ENCODE results near the gene SERPINF2.
A peak's percentile ranks its signal among the peaks of the same experiment; 100 is the strongest.
"Not testable (repeated sequence)": the region's sequence is repeated elsewhere in the genome, so short reads cannot be mapped to it uniquely, and the experiment has no call there.

Gene SERPINF2

DNA sequence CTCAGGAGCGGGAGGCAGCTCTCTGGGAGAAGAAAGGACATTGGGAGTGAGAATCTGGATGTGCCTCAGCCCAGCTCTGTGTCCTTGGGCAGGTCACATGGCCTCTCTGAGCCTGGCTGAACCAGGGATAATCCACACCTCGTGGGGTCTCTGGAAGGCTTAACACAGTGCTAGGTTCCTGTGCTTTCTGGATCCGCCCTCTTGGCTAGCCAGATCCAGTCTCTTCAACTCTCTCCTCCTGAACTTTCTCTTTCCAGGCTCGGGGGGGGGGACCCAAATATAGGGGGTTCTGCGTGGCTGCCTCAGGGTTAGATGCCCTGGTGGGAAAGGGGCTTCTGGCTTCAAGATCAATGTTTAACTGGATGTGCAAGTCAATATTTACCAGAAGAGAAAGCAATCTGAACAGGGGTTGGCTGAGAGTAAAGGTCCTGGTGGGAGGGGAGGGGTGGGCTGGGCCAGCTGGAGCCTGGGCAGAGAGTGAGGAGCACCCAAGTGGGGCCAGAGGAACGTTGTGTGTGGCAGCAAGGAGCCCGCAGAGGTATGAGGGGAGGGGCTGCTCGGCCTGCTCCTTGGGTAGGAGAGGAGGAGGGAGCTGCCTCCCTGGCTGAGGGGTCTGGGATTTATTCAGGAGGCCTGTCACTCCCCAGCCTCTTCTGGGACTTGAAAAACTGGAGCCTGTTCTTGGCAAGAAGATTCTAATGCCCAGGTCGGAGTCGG lies at the start of gene SERPINF2:
Gene SERPINF2 (plus strand): TSS at position 501 of the 717 bp plus-strand sequence. CDS start 2,125 bp downstream, outside the sequence.
- DNase-seq, result no peak

DNA sequence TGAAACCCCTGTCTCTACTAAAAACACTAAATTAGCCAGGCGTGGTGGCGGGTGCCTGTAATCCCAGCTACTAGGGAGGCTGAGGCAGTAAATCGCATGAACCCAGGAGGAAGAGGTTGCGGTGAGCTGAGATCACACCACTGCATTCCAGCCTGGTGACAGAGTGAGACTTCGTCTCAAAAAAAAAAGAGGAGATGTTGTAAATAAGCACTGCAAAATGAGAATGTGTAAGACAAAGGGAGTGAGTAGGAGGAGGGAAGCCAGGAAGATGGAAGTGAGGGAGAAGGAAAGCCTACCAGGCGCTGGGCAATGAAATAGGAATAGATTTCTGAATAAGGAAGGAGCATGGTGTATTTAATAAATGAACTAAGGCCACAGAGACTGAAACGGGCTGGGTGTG lies 49.3 kb upstream of the SERPINF2 start:
- no peak for DNase-seq

GRCh38 chr17:1695365-1695764 lies 47.3 kb upstream of the SERPINF2 start:
- no peak for DNase-seq

DNA sequence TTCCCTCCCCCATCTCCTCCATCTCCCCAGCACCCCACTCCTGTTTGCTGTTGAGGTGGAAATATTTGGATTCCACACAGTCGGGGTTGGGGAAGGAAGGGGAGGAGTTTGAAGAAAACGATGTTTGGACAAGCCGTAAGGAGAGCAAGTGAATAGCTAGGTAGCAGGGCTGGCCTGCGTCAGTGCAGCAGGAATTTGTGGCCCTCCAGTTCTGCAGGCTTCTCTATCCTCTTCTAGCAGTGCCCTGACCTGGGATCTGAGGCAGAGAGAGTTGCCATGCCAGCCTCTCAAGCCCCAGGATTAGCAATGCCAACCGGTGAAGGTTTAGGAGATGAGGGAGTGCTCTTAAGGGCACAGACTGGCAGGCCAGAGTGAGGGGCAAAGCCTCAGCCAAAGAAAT lies 45.0 kb upstream of the SERPINF2 start:
- DNase-seq, result no peak

DNA sequence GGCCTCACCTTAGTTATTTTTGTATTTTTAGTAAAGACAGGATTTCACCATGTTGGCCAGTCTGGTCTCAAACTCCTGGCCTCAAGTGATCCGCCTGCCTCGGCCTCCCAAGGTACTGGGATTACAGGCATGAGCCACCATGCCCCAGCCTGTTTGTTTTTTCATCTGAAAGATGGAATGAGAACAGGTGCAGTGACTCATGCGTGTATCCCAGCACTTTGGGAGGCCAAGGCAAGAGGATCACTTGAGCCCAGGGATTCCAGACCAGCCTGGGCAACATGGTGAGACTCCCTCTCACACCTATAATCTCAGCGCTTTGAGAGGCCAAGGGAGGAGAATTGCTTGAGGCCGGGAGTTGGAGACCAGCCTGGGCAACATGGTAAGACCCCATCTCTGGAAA lies 42.8 kb upstream of the SERPINF2 start:
- DNase-seq, result not testable (repeated sequence)

GRCh38 chr17:1703063-1703462 lies 39.6 kb upstream of the SERPINF2 start:
- DNase-seq, result no peak

DNA sequence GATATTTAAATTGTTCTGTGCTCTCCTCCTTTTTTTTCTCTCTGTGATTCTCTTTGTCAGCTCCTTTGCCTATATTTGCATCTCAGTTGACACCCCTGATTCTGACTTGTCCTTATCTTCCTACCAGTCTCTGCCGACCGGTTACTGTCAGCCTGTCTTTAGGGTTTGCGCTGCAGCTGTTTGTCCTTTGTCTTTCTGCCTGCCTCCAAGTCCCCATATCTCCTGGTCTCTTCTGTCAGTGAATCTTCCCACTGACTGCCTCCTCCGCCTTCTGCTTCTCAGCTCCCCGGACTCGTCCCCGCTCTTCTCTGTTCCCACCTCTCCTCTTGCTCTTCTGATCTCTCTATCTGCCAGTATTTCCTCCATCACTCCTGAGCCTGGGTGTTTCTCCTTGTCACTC lies 37.7 kb upstream of the SERPINF2 start:
- DNase-seq, result no peak

DNA sequence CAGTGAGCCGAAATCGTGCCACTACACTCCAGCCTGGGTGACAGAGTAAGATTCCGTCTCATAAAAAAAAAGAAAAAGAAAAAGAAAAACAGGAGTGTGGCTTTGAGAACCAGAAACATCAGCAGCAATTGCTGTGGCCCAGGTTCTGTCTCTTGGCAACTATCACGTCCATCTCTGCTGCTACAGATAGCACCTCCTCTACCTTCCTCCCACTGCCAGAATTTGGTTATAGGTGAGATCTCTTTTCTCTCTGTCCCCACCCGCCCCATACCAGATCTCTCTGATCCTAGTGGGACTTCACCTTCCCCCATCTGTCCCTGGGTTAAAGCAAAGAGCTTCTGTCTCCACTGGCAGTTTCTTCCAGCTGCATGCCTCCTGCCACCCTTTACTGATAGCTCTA lies 35.6 kb upstream of the SERPINF2 start:
- no peak for DNase-seq

GRCh38 chr17:1708791-1709346 lies 33.8 kb upstream of the SERPINF2 start:
- not testable (repeated sequence) for DNase-seq

- no peak for DNase-seq
Observed at GRCh38 chr17:1709403-1709951, 33.2 kb upstream of the SERPINF2 start.

DNA sequence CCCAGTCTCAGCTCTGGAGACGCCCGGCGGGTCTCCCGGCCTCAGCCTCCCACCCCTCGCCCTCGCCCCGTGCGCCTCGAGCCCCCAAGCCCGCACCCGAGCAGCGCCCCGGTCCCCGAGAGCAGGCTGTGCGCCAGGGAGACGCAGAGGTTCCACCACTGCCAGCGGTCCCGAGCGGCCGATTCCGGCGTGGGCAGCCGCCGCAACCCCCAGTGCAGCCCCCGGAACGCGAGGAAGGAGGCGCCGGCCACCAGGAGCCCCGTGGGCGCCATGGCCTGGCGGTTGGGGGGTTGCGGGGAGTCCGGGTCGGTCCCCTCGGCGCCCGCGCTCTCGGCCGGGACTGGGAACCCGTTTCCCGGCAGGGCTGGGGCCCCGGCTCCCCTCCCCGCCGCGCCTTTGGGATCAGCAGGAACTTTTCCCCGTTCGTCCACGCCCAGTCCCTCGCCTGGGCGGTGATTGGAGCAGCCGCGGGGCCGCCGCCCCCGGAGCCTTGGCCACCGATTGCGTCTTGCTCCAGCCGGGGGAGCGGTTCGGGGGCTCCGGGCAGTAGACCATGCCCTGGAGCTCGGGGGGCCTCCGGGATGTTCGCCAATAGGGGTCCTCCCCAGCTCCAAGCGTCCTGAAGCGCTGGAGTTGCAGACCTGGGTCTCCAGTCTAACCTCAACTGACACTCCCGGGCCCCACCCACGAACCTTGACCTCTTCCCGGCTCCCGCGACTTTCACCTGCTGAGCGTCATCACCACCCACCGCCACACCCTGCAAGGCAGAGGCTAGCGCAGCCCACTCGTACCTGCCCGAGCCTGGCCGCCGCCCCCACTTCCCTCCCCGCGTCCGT lies 32.5 kb upstream of the SERPINF2 start, which contains the start of gene TLCD2:
Gene TLCD2 (minus strand): TSS at position 407 of the 836 bp plus-strand sequence. CDS start 135 bp downstream, at position 272.
- DNase-seq, result no peak

DNA sequence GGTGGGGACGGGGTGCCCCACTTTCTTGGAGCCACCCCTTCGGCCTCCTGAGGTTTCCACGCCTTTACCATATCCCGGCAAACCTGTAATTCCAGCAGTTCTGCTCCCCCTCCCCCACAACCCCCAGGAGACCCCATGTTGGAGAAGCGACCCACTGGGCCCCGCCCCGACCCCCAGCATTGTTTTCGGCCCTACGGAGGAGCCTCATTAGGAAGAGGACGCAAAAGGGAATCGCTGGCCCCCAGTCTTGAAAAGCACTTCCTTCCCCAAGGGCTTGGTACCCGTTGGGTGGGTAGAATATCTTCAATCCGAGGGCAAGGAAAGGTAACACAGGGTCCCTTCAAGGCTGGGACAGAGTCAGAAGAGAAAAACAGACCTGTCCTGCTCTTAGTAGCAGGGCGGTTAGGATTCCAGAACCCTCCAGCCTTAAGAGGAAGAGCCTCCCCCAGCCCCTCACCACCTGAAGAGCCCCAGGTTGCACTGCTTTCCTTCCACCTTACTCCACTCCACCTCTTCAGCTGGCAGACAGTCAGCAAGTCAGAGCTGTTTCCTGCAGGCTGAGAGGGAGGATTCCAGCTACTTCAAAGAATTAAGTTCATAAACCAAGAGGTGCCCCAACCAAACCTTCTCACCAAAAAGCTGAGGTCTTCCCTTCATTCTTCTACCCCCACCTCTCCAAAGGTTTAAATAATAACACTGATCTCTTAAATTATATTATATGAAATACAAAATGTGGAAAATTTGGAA lies 31.7 kb upstream of the SERPINF2 start:
- DNase-seq, result no peak

DNA sequence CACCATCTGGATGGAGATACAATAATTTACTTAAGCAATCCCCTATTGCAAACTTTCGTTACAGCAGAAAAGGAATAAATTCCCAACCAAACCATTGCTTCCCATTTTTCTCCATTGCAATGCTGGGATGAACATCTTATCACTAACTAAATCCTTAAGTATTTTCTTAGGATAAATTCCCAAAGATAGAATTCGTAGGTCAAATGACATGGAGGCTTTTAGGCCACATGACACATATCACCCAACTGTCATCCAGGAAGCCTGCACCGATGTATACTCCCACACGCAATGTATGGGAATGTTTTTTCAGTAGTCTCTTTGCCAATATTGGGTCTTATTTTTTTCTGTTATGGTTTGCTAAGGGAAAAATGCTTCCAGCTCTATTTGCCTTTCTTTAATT lies 30.9 kb upstream of the SERPINF2 start:
- no peak for DNase-seq

DNA sequence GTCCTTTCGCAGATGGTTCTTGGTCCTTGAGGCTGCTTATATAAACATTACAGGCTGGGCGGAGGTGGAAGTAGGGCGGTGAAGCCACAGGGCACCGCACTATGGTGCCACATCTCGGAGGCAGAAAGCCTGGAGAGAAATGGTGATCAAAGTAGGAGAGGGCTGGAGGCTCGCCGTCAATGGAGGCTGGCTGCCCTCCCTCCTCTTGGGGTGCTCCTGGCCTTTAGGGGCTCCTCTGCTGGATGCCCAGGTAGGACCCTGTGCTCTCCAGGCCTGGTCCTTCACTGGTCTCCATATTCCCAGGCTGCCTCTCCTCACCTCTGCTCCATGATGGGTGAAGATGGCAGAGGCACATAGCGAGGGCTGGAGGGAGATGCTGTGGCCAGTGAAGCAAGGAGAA lies 30.4 kb upstream of the SERPINF2 start:
- no peak for DNase-seq

DNA sequence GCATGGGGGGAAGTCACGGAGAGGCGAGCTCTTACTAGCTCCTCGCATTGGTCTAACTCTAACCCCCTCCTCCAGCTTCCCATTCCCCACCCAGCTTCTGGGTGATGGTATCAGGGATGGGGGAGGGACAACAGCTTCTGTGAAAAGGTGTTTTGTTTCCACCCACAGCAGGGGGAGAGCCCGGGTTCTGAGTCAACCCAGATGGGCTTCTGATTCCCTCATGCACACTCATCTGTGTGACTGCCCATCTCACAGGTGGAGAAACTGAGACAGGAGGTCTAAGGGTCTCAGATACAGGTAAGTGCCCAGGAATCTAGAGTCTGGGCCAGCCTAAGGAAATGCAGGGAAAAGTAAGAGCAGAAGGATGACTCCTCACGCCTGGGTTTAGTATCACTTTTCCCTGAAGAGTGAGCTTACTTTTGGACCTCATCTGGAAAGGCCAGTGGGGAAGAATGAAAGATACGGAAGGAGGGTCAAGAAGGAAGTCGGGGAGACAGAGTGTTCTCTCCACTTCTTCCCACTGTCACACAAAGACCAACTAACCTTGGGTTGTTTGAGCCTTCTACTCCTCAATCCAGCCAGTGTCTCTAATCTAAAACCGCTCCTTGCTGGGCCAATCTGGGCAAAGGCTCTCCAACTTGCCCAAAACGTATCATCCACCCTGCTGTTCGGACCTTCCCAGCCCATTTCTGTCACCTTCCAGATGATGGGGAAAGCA lies 29.4 kb upstream of the SERPINF2 start:
- no peak for DNase-seq

DNA sequence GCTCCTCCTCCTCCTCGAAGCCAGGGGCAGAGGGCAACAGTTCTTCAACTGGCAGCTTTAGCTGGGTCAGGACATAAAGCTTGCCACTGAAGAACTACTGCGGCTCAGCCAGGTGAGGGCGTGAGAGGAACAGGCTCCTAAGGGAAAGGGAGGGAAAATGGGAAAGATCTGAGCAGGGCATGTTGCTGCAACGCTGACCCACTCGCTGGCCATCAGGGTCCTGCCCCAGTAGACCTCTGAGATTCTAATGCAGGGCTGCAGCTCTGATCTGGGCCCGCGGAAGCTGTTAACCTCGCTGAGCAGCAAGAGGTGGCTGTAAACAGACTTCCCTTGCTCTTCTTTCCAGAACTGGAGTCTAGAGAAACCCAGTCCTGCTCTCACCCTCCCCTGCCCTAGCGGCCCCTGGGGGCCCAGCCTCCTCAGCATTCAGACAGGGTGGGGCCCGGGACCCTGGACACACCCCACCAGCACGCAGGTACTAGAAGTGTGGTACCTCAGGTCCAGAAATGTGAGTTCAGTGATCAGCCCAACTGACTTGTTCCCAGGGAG lies 28.7 kb upstream of the SERPINF2 start:
- no peak for DNase-seq

GRCh38 chr17:1714427-1714979 lies 28.2 kb upstream of the SERPINF2 start:
- DNase-seq, result peak; percentile 35

GRCh38 chr17:1714980-1715802 lies 27.5 kb upstream of the SERPINF2 start:
- DNase-seq, result peak; percentile 57

DNA sequence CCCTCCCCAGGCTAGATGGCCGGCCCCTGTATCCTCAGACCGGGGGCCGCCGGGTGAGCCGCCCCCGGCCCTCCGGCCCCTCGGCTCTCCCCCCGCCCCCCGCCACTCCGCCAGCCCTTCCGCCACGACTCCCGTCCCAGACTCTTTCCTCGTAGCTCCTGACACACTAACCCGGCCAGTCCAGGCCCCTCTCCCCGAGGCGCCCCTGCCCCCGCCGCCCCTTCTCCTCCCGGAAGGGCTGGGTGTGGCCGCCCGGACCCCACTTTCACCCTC lies 26.9 kb upstream of the SERPINF2 start:
- DNase-seq, result no peak

DNA sequence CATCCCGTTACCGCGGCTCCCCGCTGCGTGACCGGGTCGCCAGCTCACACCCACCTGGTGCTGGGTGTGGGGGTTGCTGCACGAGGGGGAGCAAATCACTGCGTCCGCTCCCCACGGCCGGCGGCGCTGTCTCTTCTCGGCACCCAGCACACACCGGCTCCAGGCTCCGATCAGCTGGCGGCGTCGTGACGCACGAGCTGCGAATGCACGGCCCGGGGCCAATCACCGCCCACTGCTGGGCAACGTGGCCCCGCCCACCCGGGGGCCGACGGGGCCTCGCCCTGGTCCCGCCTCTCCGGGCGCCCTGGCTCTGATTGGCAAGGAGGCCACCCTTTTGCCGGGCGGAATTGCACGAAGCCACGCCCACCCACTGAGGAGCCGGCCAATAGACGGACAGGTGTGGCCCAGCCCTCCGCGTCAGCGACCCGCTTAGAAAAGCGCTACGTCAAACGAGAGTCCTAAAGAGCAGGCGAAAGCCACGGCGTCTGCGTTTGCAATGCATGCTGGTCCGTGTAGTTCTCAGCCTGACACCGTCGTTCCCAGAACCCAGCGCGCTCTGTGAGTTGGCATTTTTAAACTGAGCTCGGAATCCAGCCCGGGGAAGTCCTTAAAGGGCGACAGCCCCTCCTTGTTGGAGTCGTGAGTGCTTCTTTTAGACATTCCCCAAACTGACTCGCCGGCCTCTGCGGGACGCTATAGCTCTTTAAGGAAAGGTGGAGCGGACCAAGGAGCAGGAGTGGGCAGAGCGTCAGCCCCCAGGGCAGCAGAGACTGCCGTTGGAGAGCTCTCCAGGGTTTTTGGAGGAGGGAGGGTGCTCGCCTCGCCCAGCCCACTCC lies 26.4 kb upstream of the SERPINF2 start:
- peak; percentile 100 for DNase-seq
